ENCODE results near the gene ARHGAP22.

Gene ARHGAP22

GRCh38 chr10:48496831-48497779, 107.8 kb downstream of the ARHGAP22 start:
- DNase-seq (ENCODE audit: low spot score): peak; percentile 87

DNA sequence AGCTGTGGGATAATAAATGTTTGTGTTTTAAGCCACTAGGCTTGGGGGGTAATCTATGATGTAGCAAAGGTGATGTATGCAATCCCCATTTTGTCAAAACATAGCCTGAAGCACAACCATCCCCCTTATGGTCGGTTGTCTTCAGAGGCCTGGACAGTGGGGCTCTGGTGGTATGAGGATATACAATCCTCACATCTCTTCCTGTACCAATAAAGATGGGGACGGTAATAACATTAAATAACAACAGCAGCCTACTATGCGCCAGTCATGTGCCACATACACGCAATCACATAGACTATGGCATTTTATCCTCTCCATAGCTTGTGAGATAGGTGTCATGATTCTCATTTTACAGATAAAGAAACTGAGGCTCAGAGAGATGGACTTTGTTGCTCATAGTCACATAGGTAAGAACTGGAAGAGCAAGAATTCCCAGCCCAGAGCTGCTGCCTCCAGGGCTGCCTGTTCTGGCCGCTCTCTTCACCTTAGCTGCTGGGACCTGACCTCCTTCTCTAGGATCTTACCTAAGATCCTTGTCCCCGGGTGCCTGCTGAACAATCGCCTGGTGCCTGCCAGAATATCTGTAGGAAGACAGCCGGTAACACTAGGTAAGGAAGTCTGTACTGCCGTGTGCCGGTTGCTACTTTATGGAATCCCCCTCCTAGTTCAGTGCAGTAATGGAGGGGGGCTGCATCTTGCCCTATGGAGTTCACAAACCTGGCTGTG, 108.6 kb downstream of the ARHGAP22 start:
- DNase-seq (ENCODE audit: low spot score): no peak

DNA sequence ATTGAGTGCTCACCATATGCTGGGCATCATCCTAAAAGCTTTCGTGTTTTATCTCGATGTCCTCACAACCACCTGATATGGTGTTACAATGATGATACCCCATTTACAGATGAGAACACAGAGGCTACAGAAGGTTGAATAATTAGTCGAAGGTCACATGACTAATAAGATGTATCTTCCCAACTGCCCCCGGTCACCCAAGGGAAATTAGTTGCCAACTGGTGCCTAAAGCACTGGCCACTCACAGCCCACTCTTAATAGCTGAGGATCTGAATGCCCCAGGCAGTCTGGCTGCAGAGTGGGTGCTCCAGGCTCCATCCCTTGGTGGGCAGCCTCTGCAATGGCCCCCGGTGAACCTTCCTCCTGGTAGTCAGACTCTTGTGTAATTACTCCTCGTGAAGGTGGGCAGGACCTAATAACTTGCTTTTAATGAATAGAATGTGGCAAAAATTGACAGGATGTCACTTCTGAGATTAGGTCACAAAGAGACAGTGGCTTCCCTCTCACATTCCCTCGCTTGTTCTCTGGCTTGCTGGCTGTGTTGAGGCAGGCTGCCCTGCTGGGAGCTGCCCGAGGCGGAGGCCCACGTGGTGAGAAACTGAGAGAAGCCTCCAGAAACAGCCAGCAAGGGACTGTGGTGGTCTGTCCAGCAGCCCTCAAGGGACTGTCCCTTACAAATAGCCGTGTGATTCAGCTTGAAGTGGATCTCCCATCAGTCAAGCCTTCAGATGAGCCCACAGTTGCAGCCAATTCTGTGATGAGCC, 109.4 kb downstream of the ARHGAP22 start:
- no peak for DNase-seq (ENCODE audit: low spot score)

DNA sequence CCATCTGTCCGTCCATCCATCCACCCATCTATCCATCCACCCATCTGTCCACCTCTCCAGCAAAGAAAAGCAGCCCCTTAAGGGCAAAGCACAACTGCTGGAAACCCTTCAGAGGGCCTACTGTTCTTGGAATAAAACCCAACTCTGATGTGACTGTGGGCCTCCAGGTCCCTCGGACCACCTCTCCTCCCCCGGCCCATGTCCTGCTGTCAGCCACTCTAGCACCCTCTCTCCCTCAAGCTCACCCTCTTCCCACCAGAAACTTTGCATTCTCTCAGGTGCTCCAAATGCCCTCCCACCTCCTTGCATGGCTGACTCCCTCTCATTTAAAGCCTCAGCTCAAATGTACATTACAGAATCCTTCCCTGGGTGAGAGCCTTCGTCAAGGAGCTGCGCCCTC, 110.3 kb downstream of the ARHGAP22 start:
- no peak for DNase-seq (ENCODE audit: low spot score)

DNA sequence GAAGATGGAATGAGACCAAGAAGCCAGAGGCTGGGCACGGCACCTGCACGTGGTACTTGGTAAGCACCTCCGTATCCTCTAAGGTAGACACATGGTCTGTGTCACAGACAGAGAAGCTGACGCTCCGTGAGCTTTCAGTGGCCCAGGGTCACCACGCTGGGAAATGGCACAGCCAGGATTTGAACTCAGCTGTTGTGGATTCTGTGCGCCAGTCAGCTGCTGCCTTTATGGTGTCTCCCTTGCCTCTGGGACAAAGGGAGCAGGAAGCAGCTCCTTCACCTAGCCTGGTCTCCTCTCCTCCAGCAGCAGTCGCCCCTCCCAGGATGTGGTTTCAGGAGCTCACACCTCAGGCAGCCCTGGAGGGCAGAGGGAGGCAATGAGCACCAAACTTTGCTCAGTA, 110.8 kb downstream of the ARHGAP22 start:
- DNase-seq (ENCODE audit: low spot score): no peak

DNA sequence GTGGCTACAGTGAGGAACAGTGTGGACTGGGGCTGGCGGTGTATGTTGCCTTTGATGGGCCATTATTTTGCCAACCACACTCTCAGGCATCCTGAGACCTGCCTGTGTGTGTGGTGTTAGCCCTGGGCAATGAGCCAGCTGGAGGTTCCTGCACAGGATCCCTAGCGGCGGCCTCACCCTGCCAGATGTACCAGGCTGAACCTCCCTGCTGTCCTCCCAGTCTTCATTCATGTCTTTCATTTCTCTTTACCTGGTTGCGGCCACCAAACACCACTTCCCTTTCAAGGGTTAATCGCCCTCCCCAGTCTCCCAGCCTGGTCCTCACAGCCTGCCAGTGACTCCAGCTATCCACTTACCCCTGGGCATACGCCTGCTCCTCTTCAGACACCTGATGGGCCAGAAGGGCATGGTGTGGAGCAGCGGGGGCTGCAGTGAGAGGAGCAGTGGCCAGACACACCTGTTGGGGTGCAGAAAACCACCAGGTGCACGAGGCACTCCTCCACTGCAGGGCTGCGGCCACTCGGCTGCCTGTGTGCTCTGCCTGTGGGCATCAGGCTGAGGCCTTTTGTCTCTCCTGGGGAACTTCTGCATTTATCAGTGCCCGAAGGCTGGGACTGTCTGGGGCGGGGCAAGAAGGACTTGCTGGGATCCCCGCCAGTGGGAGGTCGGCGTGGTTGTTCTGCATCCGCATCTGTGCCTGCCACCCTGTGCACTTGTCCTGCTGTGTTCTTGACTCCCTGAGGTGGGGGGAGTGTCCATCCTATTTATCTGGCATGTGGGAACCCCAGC, 111.6 kb downstream of the ARHGAP22 start:
- DNase-seq (ENCODE audit: low spot score): no peak

DNA sequence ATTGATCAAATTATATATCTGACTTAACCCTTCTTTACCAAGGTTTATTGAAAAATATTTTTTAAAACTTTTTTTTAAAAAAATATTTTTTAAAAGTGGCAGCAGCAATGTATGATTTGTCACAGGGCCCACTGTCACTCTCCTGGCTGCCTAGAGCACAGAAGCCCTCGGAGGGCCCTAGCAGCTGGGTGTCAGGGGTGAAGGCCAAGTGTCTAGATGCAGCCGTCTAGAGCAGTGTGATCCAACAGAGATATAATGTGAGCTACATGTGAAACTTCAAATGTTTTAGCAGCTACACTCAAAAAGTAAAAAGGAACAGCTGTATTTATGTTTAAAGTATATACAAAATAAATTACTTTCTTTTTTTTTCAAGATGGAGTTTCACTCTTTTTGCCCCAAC, 112.7 kb downstream of the ARHGAP22 start:
- no peak for DNase-seq (ENCODE audit: low spot score)

DNA sequence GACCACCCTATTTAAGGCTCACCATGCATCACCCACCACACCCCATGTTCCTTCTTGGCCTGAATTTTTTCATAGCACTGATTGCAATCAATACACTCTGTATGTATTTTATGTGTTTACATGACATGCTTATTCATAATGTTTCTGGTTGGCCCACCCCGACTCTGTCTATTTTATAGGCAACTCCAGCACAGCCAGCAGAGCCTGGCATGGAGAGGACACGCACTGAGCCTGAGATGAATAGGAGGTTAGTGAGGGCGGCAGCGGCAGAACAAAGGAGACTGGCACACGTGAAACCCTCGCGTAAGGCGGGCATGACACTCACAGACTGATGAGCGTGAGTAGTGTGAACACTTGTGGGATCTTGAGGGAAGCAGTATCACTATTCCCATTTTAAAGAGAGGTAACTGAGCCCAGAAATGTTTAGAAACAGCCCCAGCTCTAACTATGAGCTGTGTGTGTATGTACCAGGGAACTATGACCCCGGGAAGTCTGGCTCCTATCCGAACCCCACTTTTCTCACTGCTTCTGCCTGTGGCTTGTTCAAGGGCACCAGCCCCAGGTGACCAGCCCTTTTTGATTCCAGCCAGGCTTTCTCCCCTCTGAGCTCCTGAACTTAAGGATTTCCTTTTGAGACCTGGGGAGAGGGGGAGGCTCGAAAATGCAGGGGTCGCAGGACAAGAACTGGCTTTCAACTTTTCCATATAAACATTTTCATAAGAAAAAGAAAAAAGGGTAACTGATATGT, 113.3 kb downstream of the ARHGAP22 start:
- DNase-seq (ENCODE audit: low spot score): no peak

DNA sequence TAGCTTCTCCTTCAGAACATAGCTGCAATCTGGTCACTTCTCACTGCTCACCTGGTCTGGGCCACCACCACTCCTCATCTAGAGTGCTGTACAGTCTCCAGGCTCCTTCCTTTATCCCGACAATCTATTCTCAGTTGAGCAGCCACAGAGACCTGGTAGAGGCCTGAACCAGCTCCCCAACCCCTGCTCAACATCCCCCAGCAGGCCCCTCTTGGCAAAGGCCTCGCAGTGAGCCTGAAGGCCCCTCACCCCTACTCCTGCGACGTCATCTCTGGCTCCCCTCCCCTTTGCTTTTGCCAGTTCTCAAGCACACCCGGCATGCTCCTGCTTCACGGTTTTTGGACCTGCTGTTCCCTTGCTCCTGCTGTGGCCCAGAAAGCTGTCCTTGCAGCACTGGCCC, 113.9 kb downstream of the ARHGAP22 start:
- DNase-seq (ENCODE audit: low spot score): no peak

DNA sequence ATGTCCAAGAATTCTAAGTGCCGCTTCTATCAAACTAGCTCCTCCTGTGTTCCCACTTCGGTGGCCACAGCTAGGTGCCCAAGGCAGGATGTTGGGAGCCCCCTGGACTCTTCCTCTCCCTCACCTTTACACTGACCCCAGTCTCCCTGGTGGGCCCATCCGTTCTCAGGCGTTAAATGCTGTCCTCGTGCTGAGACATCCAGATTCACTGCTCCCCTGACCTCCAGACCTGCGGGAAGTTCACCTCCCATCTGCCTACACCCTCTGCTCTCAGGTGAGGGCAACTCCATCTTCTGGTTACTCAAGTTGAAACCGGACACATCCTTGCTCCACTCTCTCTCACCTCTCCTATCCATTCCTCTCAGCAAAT, 114.3 kb downstream of the ARHGAP22 start:
- no peak for DNase-seq (ENCODE audit: low spot score)

- no peak for DNase-seq (ENCODE audit: low spot score)
These were observed 115.8 kb downstream of the ARHGAP22 start for GRCh38 chr10:48489099-48489498.

- no peak for DNase-seq (ENCODE audit: low spot score)
These were observed 117.6 kb downstream of the ARHGAP22 start for GRCh38 chr10:48487244-48487643.

DNA sequence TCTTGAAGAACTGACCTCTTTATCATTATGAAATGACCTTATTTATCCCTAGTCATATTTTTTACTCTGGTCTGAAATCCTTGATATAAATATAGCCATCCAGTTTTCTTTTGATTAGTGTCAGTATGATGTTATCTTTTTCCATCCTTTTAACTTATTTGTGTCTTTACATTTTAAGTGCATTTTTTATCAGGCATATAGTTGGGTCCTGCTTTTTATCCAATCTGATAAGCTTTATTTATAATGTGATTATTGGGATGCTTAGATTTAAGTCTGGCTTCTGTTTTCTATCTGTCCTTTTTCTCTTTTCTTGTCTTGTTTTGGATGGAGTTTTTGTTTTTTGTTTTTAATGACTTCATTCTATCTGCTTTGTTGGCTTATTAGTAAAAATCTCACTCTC, 119.2 kb downstream of the ARHGAP22 start:
- no peak for DNase-seq (ENCODE audit: low spot score)

- DNase-seq (ENCODE audit: low spot score): no peak
These were observed 120.0 kb downstream of the ARHGAP22 start for GRCh38 chr10:48484911-48485310.

DNA sequence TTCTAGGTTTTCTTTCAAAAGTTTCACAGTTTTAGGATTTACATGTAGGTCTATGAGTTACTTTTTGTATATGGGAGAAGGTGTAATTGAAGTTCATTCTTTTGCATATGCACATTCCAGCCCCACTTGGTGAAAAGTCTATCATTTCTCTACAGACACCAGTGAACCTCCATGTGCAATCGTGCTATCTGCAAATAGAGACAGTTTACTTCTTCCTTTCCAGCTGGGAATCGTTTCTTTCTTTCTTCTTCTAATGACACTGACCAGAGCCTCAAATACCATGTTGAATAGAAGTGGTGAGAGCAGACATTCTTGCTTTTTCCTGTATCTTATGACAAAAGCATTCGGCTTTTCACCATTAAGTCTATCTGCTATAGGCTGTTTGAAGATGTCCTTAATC, 122.7 kb downstream of the ARHGAP22 start:
- DNase-seq (ENCODE audit: low spot score): no peak

DNA sequence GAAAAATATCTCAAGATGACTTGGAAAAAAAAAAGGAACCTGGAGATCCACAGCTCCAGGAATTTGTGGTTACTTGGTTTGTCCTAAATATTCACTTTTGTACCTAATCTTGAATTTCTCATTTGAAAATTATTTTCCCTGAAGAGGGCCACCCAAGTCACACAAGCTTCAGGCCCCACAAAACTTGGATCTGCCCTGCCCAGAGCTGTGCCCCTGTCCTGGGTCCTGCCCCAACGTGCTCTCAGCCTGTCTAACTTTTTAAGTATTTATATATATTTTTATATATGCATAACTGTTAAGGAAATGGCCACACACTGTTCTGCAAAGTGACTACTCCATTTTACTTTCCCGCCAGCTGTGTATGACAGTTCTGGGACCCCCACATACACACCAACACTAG, 123.5 kb downstream of the ARHGAP22 start:
- no peak for DNase-seq (ENCODE audit: low spot score)

- no peak for DNase-seq (ENCODE audit: low spot score)
These were observed 124.2 kb downstream of the ARHGAP22 start for GRCh38 chr10:48480397-48481374.

DNA sequence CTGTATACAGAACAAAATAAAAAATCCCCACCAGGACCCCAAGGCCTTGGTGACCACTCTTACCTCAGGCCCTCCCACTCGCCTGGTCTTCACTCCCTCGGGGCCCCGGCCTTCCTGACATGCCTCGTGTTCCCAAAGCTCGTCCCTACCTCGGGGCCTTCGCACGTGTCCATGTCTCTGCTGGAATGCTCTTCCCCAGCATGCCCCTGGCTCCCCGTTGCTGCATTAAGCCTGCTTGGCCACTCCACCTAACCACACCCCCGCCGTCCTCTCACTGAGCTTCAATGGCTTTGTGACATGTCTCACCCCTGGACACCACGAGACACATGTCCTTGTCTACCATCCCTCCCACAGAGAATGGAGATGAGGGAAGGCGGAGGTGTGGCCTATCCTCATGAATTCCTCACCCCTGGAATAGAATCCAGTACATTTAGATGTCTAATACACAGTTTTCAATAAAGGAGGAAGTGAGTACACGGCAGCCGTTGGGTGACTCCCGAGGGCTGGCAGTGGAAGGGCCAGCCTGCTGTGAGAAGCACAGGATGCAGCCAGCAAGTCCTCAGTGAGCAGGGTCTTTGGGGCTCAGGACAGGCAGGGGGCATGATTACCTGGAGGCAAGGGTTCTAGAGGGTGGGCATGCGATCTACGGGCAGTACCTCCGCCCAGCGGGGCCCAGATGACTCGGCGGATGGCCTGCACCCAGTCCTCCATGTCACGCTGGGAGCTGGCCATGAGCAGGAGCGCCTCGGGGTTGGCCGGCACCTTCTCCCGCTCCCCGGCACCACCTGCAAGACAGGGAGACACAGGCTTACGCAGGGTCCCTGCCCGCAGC, 125.7 kb downstream of the ARHGAP22 start:
- DNase-seq (ENCODE audit: low spot score): no peak

DNA sequence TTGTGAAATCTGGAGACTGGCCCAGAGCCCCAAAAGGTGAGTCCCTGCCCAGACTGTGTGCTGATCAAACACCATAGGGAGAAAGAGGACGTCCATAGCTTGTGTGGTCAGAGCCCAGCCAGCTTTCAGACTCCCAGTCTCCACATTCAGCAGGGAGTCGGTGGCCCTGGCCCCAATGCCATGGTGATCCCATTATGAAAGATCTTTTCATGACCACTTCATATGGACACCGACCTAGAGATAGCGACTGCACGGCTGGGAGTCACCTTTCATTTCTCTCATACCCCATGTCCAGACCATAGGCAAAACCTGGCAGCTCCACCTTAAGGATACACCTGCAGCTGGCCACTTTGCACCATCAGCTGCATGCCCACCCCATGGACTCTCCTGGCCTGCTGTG, 126.4 kb downstream of the ARHGAP22 start:
- no peak for DNase-seq (ENCODE audit: low spot score)
